Thoracic aorta (tissue), 2 donors: ENCODE data around the gene ANKRD52. TPM values are rescaled to one million over a fixed set of nuclear protein-coding genes. Genes with fewer than 3 reads are reported as not detected.

Experiments used
- ATAC-seq: fragments of 150-250 bp; one replicate; pipeline ENCODE4 v1.8.0; 2017; ENCODE audit warnings: low read depth; ENCODE audit not compliant: insufficient number of reproducible peaks, low FRiP score
- DNase-seq: peaks from one replicate; pipeline ENCODE4 v3.0.0-alpha.2; 2020; ENCODE audit warnings: low spot score
- H3K27ac ChIP-seq, 2 donors: fragments of 200-600 bp; sonication (generic); 1 replicate in 1 of 2; 2 replicates in 1 of 2; pipeline ENCODE4 v1.5.1; 2016; ENCODE audit warnings: mild to moderate bottlenecking in 2 of 2, moderate library complexity in 2 of 2
- H3K27me3 ChIP-seq: fragments of 200-600 bp; sonication (generic); replicated peaks from 2 replicates; pipeline ENCODE4 v1.6.0; 2016; ENCODE audit warnings: mild to moderate bottlenecking; ENCODE audit not compliant: insufficient read depth
- H3K36me3 ChIP-seq: fragments of 200-600 bp; sonication (generic); one replicate; pipeline ENCODE4 v1.5.1; 2016
- H3K4me1 ChIP-seq, 2 donors: fragments of 200-600 bp; sonication (generic); 1 replicate in 1 of 2; 2 replicates in 1 of 2; pipeline versions ENCODE4 v1.5.1 to v1.6.0; 2016; ENCODE audit warnings: low read depth in 2 of 2, mild to moderate bottlenecking in 1 of 2; ENCODE audit not compliant: control insufficient read depth in 1 of 2
- H3K4me3 ChIP-seq: fragments of 200-600 bp; sonication (generic); 2 replicates; pipeline ENCODE4 v1.5.1; 2016; ENCODE audit warnings: mild to moderate bottlenecking
- H3K9me3 ChIP-seq: fragments of 200-600 bp; sonication (generic); 2 replicates; pipeline ENCODE4 v1.5.1; 2016
- CTCF ChIP-seq: fragments of 200-600 bp; sonication (generic); IDR thresholded peaks from one replicate; pipeline ENCODE4 v1.5.1; 2019; ENCODE audit warnings: antibody characterized with exemption
- total RNA-seq, 2 donors: library from RNA; depleted of rRNA; stranded (reverse); fragments of >200 nt; gene quantifications; one replicate each; pipeline versions ENCODE4 v1.1.0 to v1.2.3, GENCODE V29; 2016

ANKRD52 gene
- total RNA-seq, 2 donors from 2014 or later, result 30.9 to 36.3 TPM

- H3K9me3 ChIP-seq, result no peaks in the 10 kb centered on the region
- peaks cover 20% of the 10 kb centered on the region for H3K36me3 ChIP-seq
- peak overlapping the region; percentile 90 for H3K4me3 ChIP-seq
- DNase-seq (no peak), ATAC-seq (no peak)
- TF ChIP-seq CTCF, result no peak
- H3K27ac ChIP-seq, result peak overlapping the region; percentile 72 to 80
- H3K27me3 ChIP-seq, result no peaks in the 10 kb centered on the region
- peaks cover 15 to 24% of the 10 kb centered on the region in 2 donors for H3K4me1 ChIP-seq
These were observed 69.9 kb downstream of the ANKRD52 start for GRCh38 chr12:56188131-56188777.

Other genes with a start within 250 kb of the ANKRD52 start
- gene IKZF4, start 237.3 kb downstream of the ANKRD52 start, total RNA-seq, result 1 to 10 TPM; 4.5 to 7.6 TPM
- gene RPS26, start 216.5 kb downstream of the ANKRD52 start, total RNA-seq, result 1,000 to 10,000 TPM in 1 of 2 donors, 100 to 1,000 TPM in 1; 103 to 1,114 TPM
- 1 to 10 TPM; 1.1 to 3.2 TPM for gene ERBB3, start 178.2 kb downstream of the ANKRD52 start, total RNA-seq
- 100 to 1,000 TPM in 1 of 2 donors, 10 to 100 TPM in 1; 53.2 to 111 TPM for gene PA2G4, start 153.8 kb downstream of the ANKRD52 start, total RNA-seq
- 1,000 to 10,000 TPM in 1 of 2 donors, 100 to 1,000 TPM in 1; 923 to 1,490 TPM for gene RPL41, start 141.8 kb downstream of the ANKRD52 start, total RNA-seq
- gene ZC3H10, start 140.1 kb downstream of the ANKRD52 start, total RNA-seq, result 1 to 10 TPM; 4.1 to 7.1 TPM
- gene ESYT1, start 130.1 kb downstream of the ANKRD52 start, total RNA-seq, result 100 to 1,000 TPM; 113 to 128 TPM
- gene MYL6B, start 105.8 kb downstream of the ANKRD52 start, total RNA-seq, result 10 to 100 TPM; 17.1 to 19.1 TPM
- 1,000 to 10,000 TPM; 1,762 to 3,064 TPM for gene MYL6, start 100.0 kb downstream of the ANKRD52 start, total RNA-seq
- 100 to 1,000 TPM in 1 of 2 donors, 10 to 100 TPM in 1; 68.6 to 109 TPM for gene SMARCC2, start 68.9 kb downstream of the ANKRD52 start, total RNA-seq
- 10 to 100 TPM; 66.6 to 76.5 TPM for gene RNF41, start 36.5 kb downstream of the ANKRD52 start, total RNA-seq
- 10 to 100 TPM in 1 of 2 donors, 1 to 10 TPM in 1; 8.7 to 17.2 TPM for gene NABP2, start 34.0 kb downstream of the ANKRD52 start, total RNA-seq
- not detected for gene SLC39A5, start 28.3 kb downstream of the ANKRD52 start, total RNA-seq
- 10 to 100 TPM; 14.6 to 26.3 TPM for gene COQ10A, start 8.6 kb upstream of the ANKRD52 start, total RNA-seq
- gene CS, start 41.9 kb upstream of the ANKRD52 start, total RNA-seq, result 100 to 1,000 TPM; 120 to 143 TPM
- 10 to 100 TPM; 72.0 to 85.1 TPM for gene CNPY2, start 57.6 kb upstream of the ANKRD52 start, total RNA-seq
- 10 to 100 TPM; 39.8 to 42.7 TPM for gene PAN2, start 75.6 kb upstream of the ANKRD52 start, total RNA-seq
- gene IL23A, start 80.5 kb upstream of the ANKRD52 start, total RNA-seq, result not detected
- gene STAT2, start 101.7 kb upstream of the ANKRD52 start, total RNA-seq, result 100 to 1,000 TPM; 161 to 192 TPM
- not detected for gene APOF, start 104.5 kb upstream of the ANKRD52 start, total RNA-seq
- gene TIMELESS, start 191.0 kb upstream of the ANKRD52 start, total RNA-seq, result 1 to 10 TPM; 3.0 to 4.4 TPM
- not detected for gene MIP, start 196.3 kb upstream of the ANKRD52 start, total RNA-seq
- gene SPRYD4, start 210.2 kb upstream of the ANKRD52 start, total RNA-seq, result 1 to 10 TPM; 2.3 to 5.8 TPM
- under 1 TPM in 1 of 2 donors, not detected in 1; 0.85 TPM for gene GLS2, start 229.8 kb upstream of the ANKRD52 start, total RNA-seq